ENCODE results near the gene MRPL48.
A peak's percentile ranks its signal among the peaks of the same experiment; 100 is the strongest.
"Not testable (repeated sequence)": the region's sequence is repeated elsewhere in the genome, so short reads cannot be mapped to it uniquely, and the experiment has no call there.

MRPL48 gene

DNA sequence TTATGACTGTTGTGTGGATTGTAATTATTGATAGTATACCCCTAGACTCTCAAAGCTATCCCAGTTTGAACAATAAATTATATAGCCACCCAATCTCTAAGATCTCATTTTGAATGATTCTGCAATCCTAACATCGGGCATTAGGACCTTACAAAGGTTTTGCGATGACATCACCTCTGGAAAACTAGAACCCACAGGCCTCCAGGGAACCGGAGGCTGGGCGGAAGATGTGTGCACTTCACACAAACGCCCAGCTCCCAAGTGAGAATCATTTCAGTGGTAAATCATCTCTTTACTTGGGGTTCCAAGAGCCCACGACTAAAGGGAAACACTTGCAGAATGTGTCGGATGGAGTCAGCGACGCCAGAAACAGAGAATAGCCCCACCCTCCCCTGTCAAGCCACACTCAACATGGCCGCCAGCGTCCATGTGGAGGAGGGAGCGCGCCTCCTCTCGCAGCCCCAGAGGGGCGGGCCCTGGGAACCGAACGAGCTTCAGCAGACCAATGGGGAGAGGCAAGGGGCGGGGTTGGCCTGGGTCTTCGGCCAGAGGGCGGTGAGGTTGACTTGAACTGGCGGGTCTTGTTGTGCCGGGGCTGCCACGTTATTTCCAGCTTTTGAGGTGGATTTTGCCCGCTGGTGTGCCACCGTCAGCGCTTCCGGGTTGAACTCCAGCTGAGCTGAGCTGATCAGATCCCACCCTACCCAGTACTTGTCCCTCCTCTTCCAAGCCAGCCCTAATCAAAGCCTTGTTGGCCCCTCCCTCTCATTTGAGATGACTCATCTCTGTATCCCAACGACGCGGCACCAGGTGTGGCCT is 8.4 kb upstream of the MRPL48 start:
- DNase-seq (ENCODE audit: low spot score), result peak; percentile 99

DNA sequence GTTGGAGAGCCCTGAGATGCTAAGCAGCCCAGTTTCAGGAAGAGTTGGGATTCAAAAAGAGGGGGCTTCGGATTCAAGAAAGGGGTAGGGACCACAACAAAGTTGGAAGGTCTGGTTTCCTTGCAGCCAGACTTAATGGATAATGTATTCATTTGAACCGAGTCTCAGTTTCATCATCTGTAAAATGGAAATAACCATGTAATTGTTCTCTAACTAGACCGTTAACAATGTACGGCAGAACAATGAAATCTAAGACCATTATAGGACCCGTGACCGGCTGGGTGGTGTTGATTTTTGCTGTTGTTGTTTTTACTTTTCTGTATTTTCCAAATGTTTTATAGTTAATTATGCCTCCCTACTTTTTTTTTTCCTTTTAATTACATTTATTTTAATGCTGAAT is 6.4 kb upstream of the MRPL48 start:
- DNase-seq (ENCODE audit: low spot score), result no peak

DNA sequence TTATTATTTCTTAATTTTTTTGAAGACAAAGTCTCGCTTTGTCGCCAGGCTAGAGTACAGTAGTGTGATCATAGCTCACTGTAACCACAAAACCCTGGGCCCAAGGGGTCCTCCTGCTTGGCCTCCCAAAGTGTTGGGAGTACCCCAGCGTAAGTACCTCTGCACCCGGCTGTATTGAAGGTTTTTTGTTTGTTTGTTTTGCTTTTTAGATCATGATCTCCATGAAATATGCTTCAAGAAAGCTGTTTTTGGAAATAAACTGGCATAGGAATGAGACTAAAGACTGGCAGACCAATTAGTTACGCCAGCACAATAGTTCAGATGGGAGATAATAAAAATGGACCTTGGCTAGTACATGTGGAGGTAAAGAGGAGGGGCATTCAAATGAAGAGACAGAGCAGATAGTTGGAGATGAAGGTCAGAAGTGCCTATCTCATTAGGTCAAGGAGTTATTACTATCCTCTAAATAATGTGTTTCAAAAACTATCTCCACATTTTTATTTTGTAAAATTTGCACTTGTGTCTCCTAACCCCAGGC is 4.1 kb upstream of the MRPL48 start:
- no peak for DNase-seq (ENCODE audit: low spot score)

DNA sequence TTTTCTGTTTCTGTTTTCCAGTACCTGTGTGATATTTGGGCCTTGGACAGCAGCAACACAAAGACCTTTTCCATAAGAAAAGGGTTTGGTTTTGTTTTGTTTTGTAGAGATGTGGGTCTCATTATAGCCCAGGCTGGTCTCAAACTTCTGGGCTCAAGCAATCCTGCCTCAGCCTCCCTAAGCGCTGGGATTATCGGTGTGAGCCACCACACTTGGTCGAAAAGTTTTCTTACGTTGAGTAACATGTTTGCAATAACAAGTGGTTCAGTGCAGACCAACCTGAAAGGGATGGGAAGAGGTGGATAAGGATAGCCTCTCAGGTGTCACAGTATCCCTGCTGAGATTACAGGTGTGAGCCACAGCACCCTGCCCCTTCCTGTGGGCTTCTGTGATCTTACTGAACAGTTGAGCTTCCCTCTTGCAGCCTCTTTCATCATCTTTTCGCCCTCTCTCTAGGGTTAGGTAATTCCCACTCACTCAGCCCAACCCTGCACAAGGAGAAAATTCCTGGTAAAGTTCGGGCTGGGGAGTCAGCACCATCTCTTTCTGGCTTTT is 3.5 kb upstream of the MRPL48 start:
- no peak for DNase-seq (ENCODE audit: low spot score)

DNA sequence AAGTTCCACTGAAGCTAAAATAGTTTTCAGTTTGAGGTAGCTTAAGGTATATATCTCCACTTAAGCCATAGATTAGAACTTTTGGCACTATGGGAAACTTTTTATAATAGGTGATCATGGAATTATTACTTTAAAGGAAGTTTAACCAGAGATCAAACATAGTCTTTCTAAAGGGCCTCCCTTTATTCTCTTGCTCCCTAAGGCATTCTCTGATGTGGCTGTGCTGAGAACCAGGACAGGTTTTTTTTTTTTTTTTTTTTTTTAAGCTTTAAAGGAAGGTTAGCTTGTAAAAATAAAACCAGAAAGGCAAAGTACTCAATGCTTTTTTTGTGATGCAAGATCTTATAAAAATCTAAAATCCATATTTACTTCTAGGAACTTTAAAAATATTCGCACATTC is 2.9 kb upstream of the MRPL48 start:
- DNase-seq (ENCODE audit: low spot score), result no peak

DNA sequence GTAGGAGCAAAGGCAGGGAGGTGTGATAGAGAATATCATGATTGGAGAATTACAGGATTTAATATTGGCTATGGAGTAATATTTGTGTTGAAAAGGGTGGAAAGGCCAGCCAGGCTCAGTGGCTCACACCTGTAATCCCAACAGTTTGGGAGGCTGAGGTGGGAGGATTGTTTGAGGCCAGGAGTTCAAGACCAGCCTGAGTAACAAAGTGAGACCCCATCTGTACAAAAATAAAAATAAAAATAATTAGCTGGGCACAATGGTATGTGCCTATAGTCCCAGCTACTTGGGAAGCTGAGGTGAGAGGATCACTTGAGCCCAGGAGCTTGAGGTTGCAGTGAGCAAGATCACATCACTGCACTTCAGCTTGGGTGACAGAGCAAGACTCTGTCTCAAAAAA is 2.2 kb upstream of the MRPL48 start:
- DNase-seq (ENCODE audit: low spot score), result not testable (repeated sequence)

DNA sequence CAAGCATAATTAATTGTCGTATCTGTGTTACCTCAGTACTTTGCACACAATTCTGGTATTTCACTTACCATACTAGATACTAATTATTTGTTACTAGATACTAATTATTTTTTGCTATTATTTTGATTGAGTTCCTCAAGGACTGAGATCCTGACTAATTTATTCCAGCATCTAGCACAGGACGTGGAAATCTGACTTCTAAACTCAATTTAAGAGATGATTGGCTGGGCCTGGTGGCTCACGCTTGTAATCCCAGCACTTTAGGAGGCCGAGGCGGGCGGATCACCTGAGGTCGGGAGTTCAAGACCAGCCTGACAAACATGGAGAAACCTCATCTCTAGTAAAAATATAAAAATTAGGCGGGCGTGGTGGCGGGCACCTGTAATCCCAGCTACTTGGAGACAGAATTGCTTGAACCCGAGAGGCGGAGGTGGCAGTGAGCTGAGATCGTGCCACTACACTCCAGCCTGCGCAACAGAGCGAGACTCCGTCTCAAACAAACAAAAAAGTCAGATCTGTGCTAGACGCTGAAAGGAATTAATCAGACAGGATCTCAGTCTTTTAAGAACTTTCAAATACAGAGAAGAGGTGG is 527 bp upstream of the MRPL48 start:
- no peak for DNase-seq (ENCODE audit: low spot score)

DNA sequence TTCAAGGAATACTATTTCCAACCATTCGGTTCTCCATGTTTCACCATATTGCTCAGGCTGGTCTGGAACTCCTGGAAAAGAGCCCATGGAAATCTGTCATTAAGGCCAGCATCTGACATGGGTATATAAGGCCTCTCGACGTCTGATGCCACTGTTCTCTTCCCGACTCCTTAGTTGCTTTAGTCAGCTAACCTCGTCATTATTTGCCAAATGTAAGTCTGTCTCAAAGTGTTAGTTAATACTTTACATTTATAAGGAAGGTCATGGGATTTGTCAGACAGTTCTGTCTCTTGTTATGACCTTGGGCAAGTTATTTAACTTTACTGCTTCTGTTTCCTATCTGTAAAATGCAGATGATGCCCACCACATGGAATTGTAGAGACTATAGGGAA is 1.6 kb downstream of the MRPL48 start:
- DNase-seq (ENCODE audit: low spot score), result no peak

DNA sequence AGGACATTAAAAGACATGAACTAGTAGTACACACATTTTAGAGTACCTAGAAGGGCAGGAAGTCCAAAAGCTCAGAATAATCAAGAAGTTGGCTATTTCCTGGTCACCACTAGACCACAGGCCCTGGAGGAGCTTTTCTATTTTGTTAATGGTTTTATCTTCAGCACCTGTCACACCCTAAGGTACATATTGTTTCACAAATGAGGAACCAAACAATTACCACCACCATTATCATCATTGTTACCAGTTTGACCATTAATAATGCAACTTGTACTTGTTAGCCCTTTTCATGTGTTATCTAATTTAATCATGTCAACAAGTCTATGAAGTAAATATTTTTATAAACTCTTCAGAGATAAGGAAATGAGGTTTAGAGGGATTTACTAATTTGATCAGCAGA is 4.9 kb downstream of the MRPL48 start:
- DNase-seq (ENCODE audit: low spot score), result no peak

DNA sequence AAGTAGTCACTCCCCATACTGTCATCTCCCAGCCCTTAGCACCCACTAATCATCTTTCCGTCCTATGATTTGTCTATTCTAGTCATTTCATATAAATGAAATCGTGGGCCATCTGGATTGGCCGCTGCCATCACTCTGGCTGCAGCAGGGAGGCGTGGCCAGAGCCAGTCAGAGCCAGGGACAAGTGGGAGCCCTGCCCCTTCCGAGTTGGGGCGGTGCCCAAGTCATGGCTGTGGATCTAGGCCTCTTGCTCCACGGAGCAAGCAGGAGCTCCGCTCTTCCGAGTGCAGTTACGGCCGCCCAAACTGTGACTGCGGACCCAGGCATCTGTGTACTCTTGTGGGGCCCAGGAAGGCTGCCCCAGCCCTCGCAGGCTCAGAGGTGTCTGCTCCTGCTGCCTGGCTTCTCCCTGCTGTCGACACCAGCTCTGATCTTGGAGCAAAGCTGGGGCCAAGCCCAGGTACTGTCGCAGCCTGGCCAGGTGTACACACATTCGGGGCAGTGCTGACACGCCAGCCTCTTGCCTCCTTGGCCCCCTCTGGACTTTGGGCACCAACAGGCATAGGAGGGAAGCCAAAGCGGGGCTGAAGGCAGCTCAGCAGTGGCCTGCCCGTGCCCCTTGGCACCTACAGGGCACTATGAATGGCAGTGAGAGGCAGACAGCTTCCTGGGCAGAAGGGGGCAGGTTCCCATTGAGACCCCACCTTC is 8.4 kb downstream of the MRPL48 start:
- DNase-seq (ENCODE audit: low spot score), result peak; percentile 80

DNA sequence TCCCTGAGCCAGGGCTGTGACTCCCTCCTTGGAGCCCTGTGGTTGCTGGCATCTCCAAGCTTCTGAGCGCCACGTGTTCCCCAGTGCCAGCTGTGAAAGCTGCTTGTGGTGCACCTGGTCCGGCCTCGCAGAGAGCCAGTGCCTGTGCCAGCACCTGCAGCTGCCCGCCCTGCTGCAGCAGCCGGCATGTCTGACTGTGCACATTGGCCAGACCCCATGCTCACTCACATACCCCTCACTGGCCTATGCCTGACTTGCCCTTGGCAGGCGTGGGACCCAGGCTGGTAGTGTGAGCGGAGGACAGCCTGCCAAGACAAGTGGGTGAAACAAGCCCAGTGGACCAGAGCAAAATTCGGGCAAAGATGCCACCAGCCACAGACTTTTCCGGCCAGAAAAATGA is 9.8 kb downstream of the MRPL48 start:
- DNase-seq (ENCODE audit: low spot score), result peak; percentile 56

DNA sequence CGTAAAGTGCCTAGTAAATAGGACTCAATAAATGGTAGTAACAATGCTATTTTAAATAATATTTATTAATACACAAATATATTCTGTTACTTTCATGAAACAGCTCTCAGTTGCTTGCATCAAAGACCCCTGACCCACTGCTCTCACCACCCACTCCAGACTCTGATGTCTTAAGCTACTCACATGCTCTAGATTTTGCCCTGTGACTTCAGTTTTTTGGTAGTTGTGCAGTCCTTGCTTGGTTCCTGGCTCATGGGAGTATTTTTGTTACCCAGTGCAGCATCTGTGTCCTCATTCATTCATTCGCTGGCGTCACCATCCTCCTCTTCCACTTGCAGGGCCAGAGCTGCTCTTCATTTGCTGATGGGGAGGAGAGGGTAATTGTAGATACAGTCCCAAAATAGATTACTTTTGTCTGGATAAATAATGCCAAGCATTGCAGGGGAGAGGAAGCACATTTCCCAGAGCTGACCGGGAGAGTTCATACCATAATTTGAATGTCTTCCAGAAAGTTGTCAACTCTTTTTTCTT is 12.7 kb downstream of the MRPL48 start:
- no peak for DNase-seq (ENCODE audit: low spot score)

DNA sequence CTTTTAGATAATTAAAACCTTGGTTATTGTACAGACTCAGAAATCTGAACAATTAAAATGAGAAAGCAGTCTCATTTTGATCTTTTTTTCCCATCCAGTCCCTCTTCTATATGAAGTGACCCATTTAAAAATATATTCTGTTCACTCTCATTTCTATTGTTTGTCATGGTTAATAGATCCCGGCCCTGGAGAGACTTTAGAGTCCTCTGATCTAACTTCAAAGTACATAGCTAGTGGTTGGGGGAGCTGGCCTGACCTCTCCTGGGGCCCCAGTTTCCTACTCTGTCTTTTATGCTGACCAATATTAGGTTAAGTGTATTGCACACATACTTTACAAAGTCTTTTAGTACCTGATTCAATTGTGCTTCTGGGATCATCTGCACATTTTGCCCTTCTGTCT is 13.5 kb downstream of the MRPL48 start:
- DNase-seq (ENCODE audit: low spot score), result no peak

DNA sequence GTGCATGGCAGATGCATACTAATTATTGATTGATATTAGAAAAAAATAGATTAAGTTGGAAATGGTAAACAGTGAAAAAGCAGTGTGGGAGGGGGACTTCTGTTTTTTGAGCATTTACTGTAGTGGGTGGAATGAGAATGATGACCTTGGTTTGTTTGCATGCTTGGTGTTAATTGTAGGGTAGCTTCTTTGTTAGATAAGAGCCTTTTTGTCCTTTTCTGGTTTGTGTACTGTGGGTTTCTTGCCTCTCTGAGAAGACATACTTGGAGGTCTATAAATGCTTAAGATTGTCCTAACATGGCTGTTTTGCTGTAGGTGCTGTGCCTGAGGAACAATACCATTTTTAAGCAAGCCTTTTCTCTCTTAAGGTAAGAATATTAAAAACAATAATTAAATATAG is 17.0 kb downstream of the MRPL48 start:
- DNase-seq (ENCODE audit: low spot score), result no peak

DNA sequence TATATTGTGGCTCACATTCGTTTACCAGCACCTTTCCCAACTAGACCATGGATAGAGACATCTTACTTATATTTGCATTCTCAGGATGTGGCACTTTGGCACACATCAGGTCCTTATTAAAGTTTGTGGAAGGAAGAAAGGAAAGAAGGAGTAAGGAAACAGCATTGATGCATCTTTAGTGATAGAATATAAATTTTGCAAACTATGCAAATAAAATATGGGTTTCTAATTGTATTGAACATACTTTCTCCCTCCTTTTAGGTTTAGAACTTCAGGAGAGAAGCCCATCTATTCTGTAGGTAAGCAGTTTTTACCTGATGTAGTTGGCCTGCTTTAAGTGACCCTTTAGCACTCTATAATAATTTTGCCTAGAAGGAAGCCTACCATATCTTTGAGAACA is 20.4 kb downstream of the MRPL48 start:
- DNase-seq (ENCODE audit: low spot score), result no peak

DNA sequence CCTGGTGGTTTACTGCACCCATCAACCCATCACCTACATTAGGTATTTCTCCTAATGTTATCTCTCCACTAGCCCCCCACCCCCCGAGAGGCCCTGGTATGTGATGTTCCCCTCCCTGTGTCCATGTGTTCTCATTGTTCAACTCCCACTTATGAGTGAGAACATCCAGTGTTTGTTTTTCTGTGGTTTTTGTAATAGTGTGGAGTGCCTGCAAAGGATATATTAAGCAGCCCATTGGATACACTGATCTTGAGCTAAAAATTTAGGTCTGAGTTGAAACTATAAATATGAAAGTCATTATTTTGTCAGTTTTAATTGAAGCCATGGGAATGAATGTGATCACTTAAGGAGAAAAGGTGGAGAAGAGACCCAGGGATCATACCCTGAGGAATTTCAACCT is 23.0 kb downstream of the MRPL48 start:
- no peak for DNase-seq (ENCODE audit: low spot score)

DNA sequence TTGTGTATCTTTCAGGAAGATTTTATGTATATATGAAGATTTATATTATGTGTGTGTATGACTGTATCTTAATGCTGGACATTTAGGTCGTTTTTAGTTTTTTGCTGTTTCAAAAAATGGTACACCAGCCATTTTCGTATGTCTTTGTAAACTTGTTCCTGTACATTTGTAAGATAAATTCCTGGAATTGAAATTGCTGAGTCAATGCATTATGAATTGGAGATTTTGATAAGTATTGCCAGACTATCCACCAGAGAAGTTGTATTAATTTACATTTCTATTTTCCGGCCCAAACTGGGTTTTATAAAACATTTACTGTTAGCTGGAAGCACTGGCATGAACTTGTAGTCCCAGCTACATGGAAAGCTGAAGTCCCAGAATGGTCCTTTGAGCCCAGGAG is 24.6 kb downstream of the MRPL48 start:
- no peak for DNase-seq (ENCODE audit: low spot score)

DNA sequence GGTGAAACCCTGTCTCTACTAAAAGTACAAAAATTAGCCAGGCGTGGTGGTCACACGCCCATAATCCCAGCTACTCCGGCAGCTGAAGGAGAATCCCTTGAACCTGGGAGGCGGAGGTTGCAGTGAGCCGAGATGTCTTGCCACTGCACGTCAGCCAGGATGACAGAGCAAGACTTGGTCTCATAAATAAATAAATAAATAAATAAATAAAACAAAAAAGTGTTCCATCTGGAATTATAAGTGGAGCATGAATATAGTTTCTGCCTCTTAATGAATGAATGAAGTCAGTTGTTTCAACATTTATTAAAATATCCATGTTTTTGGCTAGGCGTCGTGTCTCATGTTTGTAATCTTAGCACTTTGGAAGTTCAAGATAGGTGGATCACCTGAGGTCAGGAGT is 27.1 kb downstream of the MRPL48 start:
- DNase-seq (ENCODE audit: low spot score), result no peak

DNA sequence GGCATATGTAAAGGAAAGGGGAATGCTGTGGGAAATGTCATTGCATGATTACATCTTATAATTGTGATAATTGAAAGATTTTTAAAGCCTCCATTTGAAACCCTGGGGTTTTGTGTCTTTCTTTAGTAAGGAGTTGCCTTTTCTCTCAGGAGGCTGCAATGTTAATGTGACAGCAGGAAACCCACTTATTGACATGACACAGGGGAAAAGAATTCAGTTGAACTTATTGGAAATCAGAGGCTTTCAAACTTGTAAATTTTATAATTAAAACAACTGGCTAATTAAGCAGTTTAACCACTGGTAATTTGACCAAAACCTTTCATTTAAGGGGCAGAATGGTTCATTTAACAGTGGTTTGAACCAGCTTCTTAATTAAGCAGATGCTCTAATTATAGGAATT is 31.2 kb downstream of the MRPL48 start:
- DNase-seq (ENCODE audit: low spot score), result peak; percentile 25

DNA sequence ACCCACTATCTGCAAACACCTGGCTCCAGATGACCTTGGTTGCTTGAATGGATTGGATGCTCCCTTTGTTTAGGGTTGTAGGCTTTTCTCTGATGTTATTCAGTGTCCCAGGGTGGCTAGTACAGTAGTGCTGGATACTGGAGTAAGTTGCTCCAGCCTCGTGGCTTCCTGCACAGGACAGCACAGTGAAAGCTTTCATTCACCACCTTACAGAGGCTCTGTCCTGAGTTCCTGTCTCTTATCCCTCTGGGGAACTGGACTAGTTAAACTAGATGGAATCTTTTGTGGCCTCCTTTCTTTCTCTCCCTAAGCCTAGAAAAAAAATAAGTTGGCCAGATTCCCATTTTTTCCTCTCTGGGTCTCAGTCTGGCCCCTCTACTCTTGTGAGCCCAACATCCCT is 42.6 kb downstream of the MRPL48 start:
- DNase-seq (ENCODE audit: low spot score), result no peak

DNA sequence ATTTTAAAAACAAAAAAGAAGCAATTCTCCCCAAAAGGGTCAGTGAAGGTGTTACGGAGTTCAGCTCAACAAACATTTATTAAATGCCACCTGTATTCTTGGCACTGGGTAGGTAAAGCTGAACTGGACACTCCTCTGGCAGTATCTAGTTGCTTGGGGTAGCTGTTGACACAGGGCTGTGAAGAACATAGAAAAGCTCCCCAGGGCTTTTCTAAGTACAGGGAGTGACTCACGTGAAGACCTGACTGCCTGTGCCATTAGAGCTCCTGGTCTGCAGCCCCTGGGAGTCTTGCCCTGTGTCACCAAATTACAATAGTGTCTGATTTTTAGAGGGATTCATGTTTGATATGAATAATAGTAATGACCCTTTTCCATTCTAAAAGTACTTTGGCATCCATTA is 45.4 kb downstream of the MRPL48 start:
- DNase-seq (ENCODE audit: low spot score), result no peak

DNA sequence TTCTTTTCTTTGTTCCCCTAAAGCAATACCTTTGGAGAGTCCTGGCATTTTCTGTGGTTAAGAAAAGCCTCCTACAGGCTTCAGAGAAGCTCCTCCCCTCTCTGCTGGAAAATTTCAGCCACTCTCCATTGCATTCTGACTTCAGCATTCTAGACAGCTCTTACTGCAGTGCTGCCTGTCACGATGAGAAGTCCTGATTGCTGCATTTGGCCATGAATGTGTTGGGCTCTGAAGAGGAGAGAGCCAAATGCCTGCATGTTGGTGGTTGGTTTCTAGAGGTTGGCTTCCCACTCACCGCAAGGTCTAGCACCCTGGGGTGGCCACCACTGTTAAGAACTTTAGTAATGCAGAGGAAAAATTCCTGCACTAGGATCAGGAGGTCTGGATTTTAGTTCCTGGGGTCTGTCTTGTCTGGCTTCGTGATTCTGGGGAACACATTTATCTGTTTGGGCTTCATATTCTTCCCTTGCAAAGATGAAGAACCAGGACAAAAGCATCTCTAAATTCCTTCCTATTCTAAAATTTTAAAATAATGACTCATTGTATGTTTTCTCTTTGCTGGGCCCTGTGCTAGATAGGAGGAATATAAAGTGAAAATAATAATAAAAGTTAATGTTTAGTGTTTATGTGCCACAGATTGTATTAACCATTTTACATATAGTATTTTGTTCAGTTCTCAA is 50.9 kb downstream of the MRPL48 start:
- DNase-seq (ENCODE audit: low spot score), result peak; percentile 23
